ENCODE results near the gene VSTM2L.
"Not testable (repeated sequence)": the region's sequence is repeated elsewhere in the genome, so short reads cannot be mapped to it uniquely, and the experiment has no call there.

Gene VSTM2L

DNA sequence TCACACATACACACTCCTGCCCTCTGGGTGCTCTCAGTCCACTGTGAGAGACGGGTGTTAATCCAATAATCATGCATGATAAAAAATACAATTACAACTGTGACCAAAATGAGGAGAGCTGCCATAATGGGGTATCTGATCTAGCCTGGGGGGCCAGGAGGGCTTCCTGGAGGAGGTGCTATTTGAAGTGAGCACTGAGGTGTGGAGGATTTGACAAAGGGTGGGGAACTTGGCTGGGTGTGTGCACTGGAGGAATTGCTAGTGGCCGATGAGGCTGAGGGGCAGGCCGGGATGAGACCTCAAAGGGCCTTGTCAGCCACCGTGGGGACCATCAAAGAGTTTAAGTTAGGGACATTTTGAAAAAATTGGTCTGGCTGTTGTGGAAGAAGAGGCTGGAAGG lies 34.8 kb downstream of the VSTM2L start:
- DNase-seq (ENCODE audit: low read depth in 2 of 2): no peak

DNA sequence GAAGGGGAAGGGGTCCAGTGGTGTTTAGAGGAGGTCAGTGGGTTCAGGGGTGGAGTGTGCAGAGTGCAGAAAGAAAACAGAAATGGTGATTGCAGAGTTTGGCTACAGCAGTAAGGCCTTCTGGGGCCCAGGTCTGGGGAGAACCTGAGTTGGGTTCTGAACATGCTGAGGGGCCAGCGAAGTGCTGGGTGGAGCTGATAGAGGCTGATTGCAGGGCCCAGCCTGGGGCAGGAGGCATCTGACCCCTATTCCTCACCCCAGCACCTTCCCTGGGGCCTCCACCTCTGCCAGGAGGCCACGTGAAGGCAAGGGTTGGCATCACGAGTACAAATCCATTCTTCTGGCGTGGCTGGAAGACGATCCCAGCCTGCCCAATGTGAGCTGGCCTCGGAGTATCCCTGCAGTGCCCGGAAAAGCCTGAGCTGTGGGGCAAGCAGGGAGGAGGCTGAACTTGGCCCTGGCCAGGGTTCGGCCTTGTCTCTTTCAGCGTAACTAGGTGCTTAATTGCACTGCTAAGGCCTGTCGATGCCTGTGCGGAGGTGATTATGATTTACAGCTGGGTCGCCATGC lies 35.3 kb downstream of the VSTM2L start:
- no peak for DNase-seq (ENCODE audit: low read depth in 2 of 2)

DNA sequence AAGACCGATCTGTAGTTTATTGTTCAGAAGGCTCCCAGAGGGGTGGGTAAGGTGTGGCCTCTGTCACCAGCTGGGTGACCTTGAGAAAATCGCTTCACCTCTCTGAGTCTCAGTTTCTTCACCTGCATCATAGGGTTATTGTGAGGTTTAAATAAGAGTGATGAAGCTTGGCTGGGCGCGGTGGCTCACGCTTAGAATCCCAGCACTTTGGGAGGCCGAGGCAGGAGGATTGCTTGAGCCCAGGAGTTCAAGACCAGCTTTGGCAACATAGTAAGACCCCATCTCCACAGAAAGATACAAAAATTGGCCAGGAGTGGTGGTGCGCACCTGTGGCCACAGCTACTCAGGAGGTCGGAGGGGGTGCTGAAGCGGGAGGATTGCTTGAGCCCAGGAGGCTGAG lies 36.0 kb downstream of the VSTM2L start:
- no peak for DNase-seq (ENCODE audit: low read depth in 2 of 2)

DNA sequence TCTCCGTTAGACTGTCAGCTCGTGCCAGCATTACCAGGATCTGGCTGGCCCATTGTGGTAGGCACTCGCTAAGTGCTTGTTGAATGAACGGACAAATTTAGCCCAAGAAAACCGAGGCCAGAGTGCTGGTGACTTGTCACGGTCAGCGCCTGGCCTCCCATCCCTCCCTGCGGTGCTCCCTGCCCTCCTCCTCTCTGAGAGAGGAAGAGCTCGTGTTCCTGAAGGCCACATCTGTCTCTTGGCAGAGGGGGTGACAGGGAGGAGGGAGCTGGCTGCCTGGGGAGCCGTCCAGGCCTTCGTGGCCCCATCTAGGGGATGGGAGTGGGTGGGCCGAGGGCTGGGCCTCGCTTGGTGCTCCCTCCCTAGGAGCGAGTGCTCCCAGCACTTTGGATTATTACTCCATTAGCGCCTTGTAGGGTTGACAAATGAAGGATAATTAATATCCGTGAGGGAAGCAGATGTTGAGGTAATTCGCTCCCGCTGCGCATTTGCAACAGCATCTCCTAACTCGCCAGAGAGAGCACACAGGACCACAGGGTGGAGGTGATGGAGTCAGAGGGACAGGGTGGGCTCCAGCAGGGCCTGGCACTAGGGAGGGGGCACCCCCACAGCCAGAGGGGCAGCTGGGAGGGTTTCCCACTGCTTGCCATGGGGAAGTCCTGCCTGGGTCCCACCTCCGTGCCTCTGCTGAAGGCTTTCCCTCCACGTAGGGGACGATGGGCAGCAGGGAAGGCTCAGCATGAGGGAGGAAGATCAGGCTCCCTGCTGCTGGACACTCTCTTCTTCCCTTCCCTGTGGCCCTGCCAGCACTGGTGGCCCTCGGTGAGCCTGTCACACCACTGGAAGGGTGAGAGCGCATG lies 37.0 kb downstream of the VSTM2L start:
- DNase-seq (ENCODE audit: low read depth in 2 of 2): no peak

DNA sequence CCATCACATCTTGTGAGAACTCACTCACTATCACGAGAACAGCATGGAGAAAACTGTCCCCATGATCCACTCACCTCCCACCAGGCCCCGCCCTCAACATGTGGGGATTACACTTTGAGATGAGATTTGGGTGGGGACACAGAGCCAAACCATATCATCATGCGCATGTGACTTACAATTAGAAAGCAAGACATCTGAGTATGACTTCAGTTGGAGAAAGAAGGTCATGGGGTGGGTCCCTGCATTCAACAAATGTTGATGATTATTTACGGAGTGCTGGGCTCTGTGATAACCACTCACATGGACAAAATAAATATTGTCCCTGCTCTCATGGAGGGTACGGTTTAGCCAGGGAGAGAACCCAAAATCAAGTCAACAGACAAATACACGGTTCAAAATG lies 37.9 kb downstream of the VSTM2L start:
- no peak for DNase-seq (ENCODE audit: low read depth in 2 of 2)

DNA sequence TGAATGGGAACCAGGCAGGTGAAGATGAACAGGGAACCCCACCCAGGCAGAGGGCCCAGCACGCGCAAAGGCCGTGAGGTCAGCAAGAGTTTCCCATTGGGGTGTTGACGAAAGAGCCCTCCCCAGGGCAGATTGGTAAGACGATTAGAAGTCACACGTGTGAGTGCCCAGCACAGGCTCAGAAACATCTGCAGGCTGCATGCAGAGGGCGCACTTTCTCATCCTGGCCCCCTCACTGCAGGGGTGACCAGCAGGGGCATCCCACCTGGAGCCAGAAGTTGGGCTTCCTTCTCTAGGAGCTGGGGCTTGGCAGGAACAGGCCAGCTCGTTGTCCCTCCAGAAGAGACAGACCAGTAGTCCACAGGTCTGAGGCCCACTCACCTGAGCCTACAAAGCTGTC lies 38.4 kb downstream of the VSTM2L start:
- no peak for DNase-seq (ENCODE audit: low read depth in 2 of 2)

DNA sequence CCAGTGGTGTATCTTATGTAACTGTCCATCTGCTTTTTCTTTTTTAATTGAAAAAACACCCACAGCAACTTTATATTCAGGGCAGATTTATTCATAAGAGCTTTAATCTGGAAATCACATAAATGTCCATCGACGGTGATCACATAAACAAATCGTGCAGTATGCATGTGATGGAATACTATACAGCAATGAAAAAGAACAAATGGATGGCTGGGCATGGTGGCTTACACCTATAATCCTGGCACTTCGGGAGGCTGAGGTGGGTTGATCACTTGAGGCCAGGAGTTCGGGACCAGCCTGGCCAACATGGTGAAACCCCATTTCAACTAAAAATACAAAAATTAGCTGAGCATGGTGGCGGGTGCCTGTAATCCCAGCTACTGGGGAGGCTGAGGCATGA lies 39.1 kb downstream of the VSTM2L start:
- no peak for DNase-seq (ENCODE audit: low read depth in 2 of 2)

DNA sequence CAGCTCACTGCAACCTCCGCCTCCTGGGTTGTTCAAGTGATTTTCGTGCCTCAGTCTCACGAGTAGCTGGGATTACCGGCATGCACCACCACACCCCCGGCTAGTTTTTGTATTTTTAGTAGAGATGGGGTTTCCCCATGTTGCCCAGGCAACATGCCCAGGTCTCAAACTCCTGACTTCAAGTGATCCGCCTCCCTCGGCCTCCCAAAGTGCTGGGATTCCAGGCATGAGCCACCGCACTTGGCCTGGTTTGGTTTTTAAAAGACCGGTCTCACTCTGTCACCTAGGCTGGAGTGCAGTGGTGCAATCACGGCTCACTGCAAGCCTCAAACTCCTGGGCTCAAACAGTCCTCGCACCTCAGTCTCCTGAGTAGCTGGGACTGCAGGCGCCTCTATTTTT lies 40.1 kb downstream of the VSTM2L start:
- DNase-seq (ENCODE audit: low read depth in 2 of 2): no peak

DNA sequence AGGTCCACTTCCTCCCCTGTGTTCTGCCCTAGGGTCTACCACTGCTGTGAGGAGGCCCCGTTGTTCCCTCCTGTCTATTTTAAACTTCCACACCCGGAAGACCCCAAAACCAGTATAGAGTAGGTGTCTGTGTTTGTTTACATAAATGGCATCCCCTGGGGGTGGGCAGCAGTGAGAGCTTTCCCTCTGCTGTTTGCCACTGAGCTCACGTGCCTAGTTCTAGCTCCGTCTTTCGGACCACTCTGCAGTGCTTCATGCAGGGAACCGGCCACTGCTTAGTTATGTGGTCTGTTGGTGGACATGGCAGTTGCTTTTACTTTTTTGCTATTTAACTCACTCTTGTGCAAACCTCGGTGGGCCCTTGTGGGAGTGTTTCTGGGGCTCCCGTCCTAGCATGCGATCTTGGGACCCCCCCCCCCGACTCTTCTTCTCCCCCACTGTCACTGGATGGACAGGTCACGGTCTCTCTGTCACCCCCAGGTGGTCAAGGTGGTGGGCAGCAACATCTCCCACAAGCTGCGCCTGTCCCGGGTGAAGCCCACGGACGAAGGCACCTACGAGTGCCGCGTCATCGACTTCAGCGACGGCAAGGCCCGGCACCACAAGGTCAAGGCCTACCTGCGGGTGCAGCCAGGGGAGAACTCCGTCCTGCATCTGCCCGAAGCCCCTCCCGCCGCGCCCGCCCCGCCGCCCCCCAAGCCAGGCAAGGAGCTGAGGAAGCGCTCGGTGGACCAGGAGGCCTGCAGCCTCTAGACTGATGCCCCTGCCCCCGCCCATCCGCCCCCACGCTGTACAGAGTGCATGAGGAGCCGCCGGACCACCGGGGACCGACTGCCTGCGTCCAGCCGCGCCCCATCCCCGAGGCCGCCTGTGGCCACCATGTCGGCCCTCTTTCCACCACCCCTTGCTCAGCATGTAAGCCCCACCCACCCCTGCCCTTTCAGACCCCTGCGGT lies 40.9 kb downstream of the VSTM2L start:
- no peak for DNase-seq (ENCODE audit: low read depth in 2 of 2)

DNA sequence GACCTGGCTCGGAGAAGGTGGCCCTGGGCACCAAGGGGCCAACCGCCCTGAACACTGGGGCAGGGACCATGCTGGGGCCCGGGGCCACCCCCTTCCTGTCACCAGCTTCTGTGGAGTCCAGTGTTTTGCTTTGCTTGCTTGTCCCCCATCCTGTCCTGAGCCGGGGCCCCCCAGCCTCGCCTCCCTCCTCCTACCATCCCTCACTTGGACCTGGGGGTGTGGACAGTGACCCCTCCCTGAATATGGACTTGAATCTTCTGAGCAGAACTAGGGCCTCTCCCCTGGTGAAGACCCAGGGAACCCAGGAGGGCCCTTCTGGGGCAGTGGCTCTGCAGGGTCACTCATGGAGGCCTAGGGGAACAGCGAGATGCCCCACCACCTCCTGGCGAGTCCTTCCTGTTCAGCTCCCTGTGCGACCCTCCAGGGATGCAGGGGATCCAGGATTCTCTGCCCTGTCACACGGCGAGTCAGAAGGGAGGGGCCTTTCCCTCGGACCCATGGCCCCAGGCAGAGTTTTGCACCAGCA lies 41.6 kb downstream of the VSTM2L start:
- DNase-seq (ENCODE audit: low read depth in 2 of 2): no peak

DNA sequence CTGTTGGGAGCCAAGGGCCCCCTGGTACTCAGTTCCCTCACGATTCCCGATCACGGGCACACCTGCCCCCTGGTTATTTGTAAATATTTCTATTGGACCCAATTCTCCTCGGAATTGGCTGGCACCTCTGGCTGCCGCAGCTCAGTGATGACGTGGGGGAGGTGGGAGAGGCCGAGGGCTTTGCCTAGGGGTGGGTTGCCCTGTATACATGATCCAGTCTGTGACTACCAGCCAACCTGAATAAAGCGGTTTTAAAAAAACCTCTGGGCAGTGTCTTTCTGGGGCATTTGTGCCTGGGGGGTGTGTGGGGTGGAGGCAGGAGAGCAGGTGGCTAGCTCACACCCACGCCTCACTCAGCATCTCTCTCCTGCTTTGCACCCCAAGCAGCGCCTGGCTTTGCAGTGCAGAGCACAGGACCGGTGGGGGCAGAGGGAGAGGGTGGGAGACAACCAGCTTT lies 42.2 kb downstream of the VSTM2L start:
- no peak for DNase-seq (ENCODE audit: low read depth in 2 of 2)

DNA sequence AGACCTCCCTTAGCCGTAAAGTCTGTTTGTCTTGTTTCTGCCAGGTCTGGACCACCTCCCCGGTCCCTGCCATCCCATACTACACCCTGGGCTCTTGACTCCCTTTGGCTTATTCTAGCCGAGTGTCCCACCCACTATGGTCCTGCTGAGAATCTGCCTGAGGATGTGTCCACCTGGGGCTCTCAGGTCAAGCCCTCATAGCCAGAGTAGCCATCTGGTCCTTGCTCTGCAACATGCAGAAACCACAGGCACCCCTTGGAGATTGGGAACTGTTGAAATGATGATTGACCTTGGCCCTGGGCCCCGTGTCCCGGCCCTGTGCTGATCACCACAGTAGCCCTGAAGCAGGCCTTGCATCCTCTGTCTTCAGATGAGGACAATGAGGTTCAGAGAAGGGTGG lies 44.0 kb downstream of the VSTM2L start:
- DNase-seq (ENCODE audit: low read depth in 2 of 2): no peak

DNA sequence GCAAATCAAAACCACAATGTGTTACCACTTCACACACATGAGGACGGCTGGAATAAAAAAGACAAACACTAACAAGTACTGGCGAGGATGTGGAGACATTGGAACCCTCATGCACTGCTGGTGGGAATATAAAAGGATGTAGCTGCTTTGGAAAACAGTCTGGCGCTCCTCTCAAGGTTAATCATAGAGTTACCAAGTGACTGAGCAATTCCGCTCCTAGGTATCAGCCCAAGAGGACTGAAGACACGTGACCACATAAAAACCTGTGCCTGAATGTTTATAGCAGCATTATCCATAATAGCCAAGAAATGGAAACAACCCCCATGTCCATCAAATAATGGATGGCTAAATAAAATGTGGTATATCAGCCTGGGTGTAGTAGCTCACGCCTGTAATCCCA lies 45.0 kb downstream of the VSTM2L start:
- DNase-seq (ENCODE audit: low read depth in 2 of 2): no peak

DNA sequence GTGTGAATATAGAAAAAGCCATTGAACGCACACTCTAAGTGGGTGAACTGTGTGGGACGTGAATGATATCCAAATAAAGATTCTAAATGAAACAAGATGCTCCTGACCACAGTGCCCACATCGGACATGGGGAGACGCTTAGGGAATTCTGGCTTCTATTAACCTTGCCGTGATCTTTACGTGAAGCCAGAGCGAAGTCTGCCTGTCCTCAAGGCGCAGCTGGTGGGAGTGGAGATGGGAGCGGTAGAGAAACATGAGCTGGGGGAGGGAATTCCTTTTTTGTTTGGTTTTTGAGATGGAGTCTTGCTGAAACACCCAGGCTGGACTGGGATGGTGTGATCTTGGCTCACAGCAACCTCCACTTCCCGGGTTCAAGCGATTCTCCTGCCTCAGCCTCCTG lies 46.0 kb downstream of the VSTM2L start:
- DNase-seq (ENCODE audit: low read depth in 2 of 2): no peak

DNA sequence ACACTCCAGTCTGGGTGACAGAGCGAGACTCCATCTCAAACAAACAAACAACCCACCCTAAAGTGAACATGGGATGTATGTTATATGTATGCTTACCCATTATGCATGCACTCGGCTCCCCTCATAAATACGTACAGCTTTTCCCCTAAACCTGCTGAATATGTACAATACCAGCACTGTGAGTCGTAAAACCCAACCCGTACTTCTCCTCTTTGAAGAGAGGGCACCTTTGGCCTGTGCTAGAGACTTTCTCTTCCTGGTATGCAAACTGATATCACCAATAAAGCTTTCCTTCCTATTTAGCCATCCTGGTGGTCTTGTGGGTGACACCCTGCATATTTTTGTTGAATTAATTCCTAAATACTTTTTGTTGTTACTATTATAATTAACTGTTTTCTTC lies 51.3 kb downstream of the VSTM2L start:
- DNase-seq (ENCODE audit: low read depth in 2 of 2): no peak

DNA sequence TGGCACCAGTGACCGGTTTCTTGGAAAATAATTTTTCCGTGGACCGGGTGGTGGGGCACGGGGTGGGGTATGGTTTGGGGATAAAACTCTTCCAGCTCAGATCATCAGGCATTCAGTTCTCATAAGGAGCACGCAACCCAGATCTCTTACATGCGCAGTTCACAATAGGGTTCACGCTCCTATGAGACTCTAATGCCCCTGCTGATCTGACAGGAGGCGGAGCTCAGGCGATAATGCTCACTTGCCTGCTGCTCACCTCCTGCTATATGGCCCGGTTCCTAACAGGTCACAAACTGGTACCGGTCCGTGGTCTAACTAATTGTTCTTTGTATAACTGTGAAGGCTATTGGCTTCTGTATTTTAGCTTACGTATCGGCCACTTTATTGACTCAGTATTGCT lies 51.7 kb downstream of the VSTM2L start:
- no peak for DNase-seq (ENCODE audit: low read depth in 2 of 2)

DNA sequence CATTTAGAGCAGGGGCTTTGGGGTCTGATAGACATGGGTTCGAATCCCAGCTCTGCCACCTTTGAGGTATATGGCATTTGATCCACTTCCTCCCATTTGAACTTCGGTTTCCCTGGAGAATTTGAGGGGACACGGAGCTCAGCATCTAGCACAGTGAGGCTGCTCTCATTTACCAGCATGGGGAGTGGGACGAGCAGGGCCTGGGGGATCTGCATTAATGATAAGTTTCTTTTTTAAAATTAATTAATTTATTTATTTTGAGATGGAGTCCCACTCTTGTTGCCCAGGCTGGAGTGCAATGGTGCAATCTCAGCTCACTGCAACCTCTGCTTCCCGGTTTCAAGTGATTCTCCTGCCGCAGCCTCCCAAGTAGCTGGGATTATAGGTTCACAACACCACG lies 52.6 kb downstream of the VSTM2L start:
- no peak for DNase-seq (ENCODE audit: low read depth in 2 of 2)

DNA sequence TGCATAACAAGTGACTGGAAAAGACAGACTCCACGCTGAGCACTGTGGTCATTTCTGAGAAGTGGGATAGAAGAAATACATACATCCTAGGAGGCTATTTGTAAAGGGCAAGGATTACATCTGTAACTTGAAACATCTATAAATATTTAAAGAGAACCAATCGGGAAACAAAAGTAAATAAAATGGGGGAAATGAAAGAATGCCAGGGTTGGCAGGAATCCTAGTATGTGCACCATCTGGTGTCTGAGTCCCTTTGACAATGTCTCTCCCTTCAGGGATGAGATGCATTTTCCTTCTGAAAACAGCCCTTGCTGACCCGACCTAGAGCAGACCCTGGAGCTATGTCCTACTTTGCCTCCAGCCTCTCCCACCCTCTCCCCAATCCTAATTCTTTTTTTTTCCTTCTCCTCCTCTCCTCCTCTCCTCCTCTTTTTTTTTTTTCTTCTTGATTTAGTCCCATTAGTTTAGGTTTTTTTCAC lies 53.2 kb downstream of the VSTM2L start:
- no peak for DNase-seq (ENCODE audit: low read depth in 2 of 2)

DNA sequence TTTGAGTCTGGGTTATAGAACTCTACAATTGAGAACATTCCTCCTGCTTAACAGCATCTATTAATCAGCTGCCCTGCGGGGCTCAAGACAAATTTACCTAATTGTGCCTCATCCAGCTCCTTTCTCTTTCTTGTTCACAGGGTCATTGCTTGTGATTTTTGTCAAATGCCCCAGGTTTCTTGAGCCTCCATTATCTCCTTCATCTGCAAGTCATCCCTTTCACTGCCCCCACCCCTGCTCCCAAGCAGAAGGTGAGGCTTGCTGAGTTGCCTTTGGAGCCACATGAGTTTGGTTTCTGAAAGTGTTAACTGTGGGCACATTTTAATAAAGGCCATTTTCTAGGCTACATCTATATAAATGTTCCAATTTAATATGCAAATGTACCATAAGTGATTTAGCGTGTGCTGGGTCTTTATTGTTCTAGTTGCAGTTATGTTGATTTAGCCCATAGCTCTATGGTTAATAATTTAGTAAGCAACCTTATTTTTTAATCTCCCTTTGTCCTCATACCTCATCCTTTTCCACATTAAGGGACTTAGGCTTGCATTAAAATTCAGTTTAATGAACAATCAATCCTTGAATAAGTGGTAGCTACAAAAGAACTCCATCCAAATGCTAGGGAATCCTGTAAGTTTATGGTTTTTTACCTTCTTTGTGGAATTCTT lies 56.1 kb downstream of the VSTM2L start:
- no peak for DNase-seq (ENCODE audit: low read depth in 2 of 2)

DNA sequence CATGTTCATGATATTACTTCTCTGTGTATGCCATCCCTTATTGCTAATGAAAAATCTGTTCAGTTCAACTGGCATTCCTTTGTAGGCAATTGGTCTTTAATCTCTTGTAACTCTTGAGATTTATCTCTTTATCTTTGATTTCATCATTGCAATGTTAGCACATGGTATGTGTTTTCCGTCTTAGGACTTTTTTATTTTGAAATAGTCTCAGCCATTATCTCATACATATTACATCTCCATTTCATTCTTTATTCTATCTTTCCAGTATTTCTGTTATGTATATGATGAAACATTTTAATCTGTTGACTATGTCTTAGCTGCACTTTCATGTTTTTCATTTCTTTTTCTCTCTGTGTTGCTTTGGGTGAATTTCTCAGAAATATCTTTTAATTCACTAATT lies 58.1 kb downstream of the VSTM2L start:
- no peak for DNase-seq (ENCODE audit: low read depth in 2 of 2)

DNA sequence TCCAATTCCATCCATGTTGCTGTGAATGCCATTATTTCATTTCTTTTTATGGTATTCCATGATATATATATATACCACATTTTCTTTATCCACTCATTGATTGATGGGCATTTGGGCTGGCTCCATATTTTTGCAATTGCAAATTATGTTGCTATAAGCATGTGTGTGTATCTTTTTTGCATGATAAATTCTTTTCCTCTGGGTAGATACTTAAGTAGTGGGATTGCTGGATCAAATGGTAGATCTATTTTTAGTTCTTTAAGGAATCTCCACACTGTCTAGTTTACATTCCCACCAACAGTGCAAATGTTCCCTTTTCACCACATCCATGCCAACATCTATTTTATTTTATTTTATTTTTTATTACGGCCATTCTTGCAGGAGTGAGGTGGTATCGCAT lies 60.6 kb downstream of the VSTM2L start:
- DNase-seq (ENCODE audit: low read depth in 2 of 2): not testable (repeated sequence)
